ENCODE measurements around the gene NCKAP5L.

The NCKAP5L gene

DNA sequence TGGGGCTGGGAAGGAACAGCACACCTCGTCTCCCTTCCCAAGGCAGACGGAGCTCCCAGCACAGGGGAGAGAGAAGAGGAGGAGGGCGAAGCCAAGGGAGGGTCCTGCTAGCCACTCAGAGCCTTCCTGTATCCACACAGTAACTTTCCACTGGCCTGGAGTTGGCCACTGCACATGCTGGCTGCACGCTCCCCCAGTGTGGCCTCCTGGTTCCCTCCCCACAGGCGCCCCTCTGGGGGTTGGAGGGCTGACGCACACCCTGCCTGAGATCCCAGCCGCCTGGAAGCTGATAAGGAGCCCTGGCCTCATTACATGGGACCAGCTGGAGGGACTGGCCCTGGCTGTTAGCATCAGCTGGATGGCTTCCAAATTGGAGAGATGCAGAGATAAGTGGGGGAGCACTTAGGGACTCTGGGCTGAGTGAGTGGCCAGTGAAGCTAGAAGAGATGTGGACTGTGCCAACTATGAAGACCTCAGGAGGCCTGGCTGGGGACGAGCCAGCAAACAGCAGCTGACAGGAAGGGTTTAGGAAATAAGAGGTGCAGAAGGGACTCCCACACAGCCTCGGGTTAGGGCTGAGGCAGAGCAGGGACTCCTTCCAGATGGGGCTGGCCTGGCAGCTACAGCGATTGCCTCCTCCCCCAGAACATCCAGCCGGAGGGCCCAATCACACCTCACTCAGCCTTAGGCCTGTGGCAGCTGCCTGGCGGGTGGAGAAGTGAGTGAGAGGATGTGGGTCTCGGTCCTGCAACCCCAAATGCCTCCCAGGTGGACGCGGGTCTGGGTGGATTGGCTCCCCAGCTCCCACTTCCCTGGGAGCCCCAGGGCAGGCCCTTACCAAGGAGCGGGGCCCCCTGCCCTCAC lies 41.0 kb upstream of the NCKAP5L start:
- no peak overlapping the region for H4K91ac ChIP-seq (ENCODE audit: low read depth, low read length)
- peaks cover 6 to 11% of the 10 kb centered on the region in 2 experiments for H3K4me1 ChIP-seq (ENCODE audit: control insufficient read depth in 1 of 2, insufficient read depth in 2 of 2, low read length in 2 of 2)
- H3K27me3 ChIP-seq (ENCODE audit: insufficient read depth, low read length): no peaks in the 10 kb centered on the region
- no peak overlapping the region for H3K23ac ChIP-seq (ENCODE audit: low read length)
- H3K9ac ChIP-seq (ENCODE audit: low read length): no peak overlapping the region
- H2AFZ ChIP-seq (ENCODE audit: insufficient read depth, low read length, poor library complexity): no peak overlapping the region
- peak; percentile 95 to 97 for DNase-seq
- H3K27ac ChIP-seq (ENCODE audit: low read depth, low read length): no peak overlapping the region
- H2BK12ac ChIP-seq (ENCODE audit: low read length): no peak overlapping the region
- no peak overlapping the region for H3K4me3 ChIP-seq (ENCODE audit: low read depth, low read length)
- no peak overlapping the region for H3K14ac ChIP-seq (ENCODE audit: low read length)
- H4K12ac ChIP-seq (ENCODE audit: low read depth, low read length): no peak overlapping the region
- H3K4me2 ChIP-seq (ENCODE audit: low read length): no peak overlapping the region
- H3K9me3 ChIP-seq (ENCODE audit: insufficient read depth, low read depth, low read length): peaks cover 2% of the 10 kb centered on the region
- no peak overlapping the region for H3K18ac ChIP-seq (ENCODE audit: low read length)
- H2BK5ac ChIP-seq (ENCODE audit: low read depth, low read length, poor library complexity): no peak overlapping the region
- H3K4ac ChIP-seq (ENCODE audit: low read depth, low read length): no peak overlapping the region
- no peak overlapping the region for H2AK5ac ChIP-seq (ENCODE audit: low read length)
- no CpG with 5 or more reads among the region's 16 CpGs for WGBS (ENCODE audit: extremely low coverage, insufficient coverage, insufficient read length)
- no peaks in the 10 kb centered on the region for H3K79me1 ChIP-seq (ENCODE audit: low read length)
- H4K8ac ChIP-seq (ENCODE audit: low read depth, low read length): no peak overlapping the region
- H3K79me2 ChIP-seq (ENCODE audit: control insufficient read depth, insufficient read depth, low read length, poor library complexity): no peaks in the 10 kb centered on the region
- H2BK120ac ChIP-seq (ENCODE audit: insufficient read depth, low read length, poor library complexity): no peak overlapping the region
- no peaks in the 10 kb centered on the region for H3K36me3 ChIP-seq (ENCODE audit: control insufficient read depth in 1 of 2, insufficient read depth in 2 of 2, low read length in 2 of 2)

- H3K27me3 ChIP-seq (ENCODE audit: insufficient read depth, low read length): no peaks in the 10 kb centered on the region
- no peak overlapping the region for H2AK5ac ChIP-seq (ENCODE audit: low read length)
- peaks cover 2% of the 10 kb centered on the region for H3K9me3 ChIP-seq (ENCODE audit: insufficient read depth, low read depth, low read length)
- H4K91ac ChIP-seq (ENCODE audit: low read depth, low read length): no peak overlapping the region
- no peak overlapping the region for H3K23ac ChIP-seq (ENCODE audit: low read length)
- H2AFZ ChIP-seq (ENCODE audit: insufficient read depth, low read length, poor library complexity): no peak overlapping the region
- no peak overlapping the region for H2BK120ac ChIP-seq (ENCODE audit: insufficient read depth, low read length, poor library complexity)
- H3K79me2 ChIP-seq (ENCODE audit: control insufficient read depth, insufficient read depth, low read length, poor library complexity): no peaks in the 10 kb centered on the region
- H3K4me3 ChIP-seq (ENCODE audit: low read depth, low read length): no peak overlapping the region
- no peak overlapping the region for H2BK12ac ChIP-seq (ENCODE audit: low read length)
- H3K36me3 ChIP-seq (ENCODE audit: control insufficient read depth in 1 of 2, insufficient read depth in 2 of 2, low read length in 2 of 2): no peaks in the 10 kb centered on the region
- H3K4me2 ChIP-seq (ENCODE audit: low read length): no peak overlapping the region
- H3K14ac ChIP-seq (ENCODE audit: low read length): no peak overlapping the region
- WGBS (ENCODE audit: extremely low coverage, insufficient coverage, insufficient read length): no CpG with 5 or more reads among the region's 16 CpGs
- no peak overlapping the region for H4K12ac ChIP-seq (ENCODE audit: low read depth, low read length)
- no peak overlapping the region for H3K18ac ChIP-seq (ENCODE audit: low read length)
- DNase-seq: no peak
- H2BK5ac ChIP-seq (ENCODE audit: low read depth, low read length, poor library complexity): no peak overlapping the region
- no peak overlapping the region for H3K9ac ChIP-seq (ENCODE audit: low read length)
- peaks cover 6 to 11% of the 10 kb centered on the region in 2 experiments for H3K4me1 ChIP-seq (ENCODE audit: control insufficient read depth in 1 of 2, insufficient read depth in 2 of 2, low read length in 2 of 2)
- H3K4ac ChIP-seq (ENCODE audit: low read depth, low read length): no peak overlapping the region
- no peaks in the 10 kb centered on the region for H3K79me1 ChIP-seq (ENCODE audit: low read length)
- no peak overlapping the region for H4K8ac ChIP-seq (ENCODE audit: low read depth, low read length)
- no peak overlapping the region for H3K27ac ChIP-seq (ENCODE audit: low read depth, low read length)
Observed at GRCh38 chr12:49868449-49868848, 40.2 kb upstream of the NCKAP5L start.

GRCh38 chr12:49867570-49868341 lies 39.5 kb upstream of the NCKAP5L start:
- Histone ChIP-seq H3K4ac (ENCODE audit: low read depth, low read length) (no peak overlapping the region), H3K79me1 (ENCODE audit: low read length) (no peaks in the 10 kb centered on the region), H3K4me1 (ENCODE audit: control insufficient read depth in 1 of 2, insufficient read depth in 2 of 2, low read length in 2 of 2) (peaks cover 6 to 11% of the 10 kb centered on the region in 2 experiments), H3K27me3 (ENCODE audit: insufficient read depth, low read length) (no peaks in the 10 kb centered on the region), H3K9me3 (ENCODE audit: insufficient read depth, low read depth, low read length) (peaks cover 2% of the 10 kb centered on the region), H2BK12ac (ENCODE audit: low read length) (no peak overlapping the region), H3K23ac (ENCODE audit: low read length) (no peak overlapping the region), H3K36me3 (ENCODE audit: control insufficient read depth in 1 of 2, insufficient read depth in 2 of 2, low read length in 2 of 2) (no peaks in the 10 kb centered on the region), H3K9ac (ENCODE audit: low read length) (no peak overlapping the region), H3K27ac (ENCODE audit: low read depth, low read length) (no peak overlapping the region), H3K79me2 (ENCODE audit: control insufficient read depth, insufficient read depth, low read length, poor library complexity) (no peaks in the 10 kb centered on the region), H2AK5ac (ENCODE audit: low read length) (no peak overlapping the region), H3K4me3 (ENCODE audit: low read depth, low read length) (no peak overlapping the region), H4K12ac (ENCODE audit: low read depth, low read length) (no peak overlapping the region), H2BK120ac (ENCODE audit: insufficient read depth, low read length, poor library complexity) (no peak overlapping the region), H2AFZ (ENCODE audit: insufficient read depth, low read length, poor library complexity) (no peak overlapping the region), H3K18ac (ENCODE audit: low read length) (no peak overlapping the region), H4K91ac (ENCODE audit: low read depth, low read length) (no peak overlapping the region), H4K8ac (ENCODE audit: low read depth, low read length) (no peak overlapping the region), H3K4me2 (ENCODE audit: low read length) (no peak overlapping the region), H2BK5ac (ENCODE audit: low read depth, low read length, poor library complexity) (no peak overlapping the region), H3K14ac (ENCODE audit: low read length) (no peak overlapping the region)
- DNase-seq: peak; percentile 89 to 95
- no CpG with 5 or more reads among the region's 11 CpGs for WGBS (ENCODE audit: extremely low coverage, insufficient coverage, insufficient read length)

DNA sequence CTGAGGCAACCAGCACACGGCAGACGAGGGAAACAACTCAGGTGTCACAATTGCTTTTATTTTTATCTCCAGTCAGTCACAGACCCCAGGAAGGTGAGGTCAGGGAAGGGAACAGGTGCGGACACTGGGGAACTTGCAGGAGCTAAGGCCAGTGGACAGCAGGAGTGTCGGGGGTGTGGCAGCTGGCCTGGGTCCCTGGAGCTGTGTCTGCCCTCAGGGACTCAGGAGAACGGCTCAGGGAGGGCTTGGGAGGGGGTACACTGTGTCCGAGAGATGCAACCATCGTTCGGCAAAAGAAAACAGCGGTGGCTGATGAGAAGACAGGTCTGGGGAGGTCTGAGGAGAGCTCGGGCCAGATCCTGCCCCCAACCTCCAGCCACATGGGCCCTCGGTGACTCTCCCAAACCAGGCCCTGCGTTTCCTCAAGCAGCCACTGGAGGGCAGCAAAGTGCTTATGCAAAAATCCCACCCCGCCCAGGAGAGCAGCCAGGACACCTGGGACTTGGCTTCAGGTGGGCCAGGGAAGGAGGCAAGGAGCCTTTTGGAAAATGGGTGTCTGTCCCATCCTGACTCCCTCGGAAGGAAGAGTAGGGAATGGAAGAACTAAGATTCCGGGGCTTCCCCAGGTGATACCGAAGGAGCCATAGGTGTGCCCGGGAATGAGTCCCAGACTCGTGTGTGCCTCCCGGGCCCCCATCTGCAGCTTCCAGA lies 38.8 kb upstream of the NCKAP5L start:
- Histone ChIP-seq H4K12ac (ENCODE audit: low read depth, low read length) (no peak overlapping the region), H2BK5ac (ENCODE audit: low read depth, low read length, poor library complexity) (no peak overlapping the region), H2BK12ac (ENCODE audit: low read length) (no peak overlapping the region), H3K9ac (ENCODE audit: low read length) (no peak overlapping the region), H3K18ac (ENCODE audit: low read length) (no peak overlapping the region), H3K23ac (ENCODE audit: low read length) (no peak overlapping the region), H3K4me1 (ENCODE audit: control insufficient read depth in 1 of 2, insufficient read depth in 2 of 2, low read length in 2 of 2) (peaks cover 6 to 11% of the 10 kb centered on the region in 2 experiments), H2BK120ac (ENCODE audit: insufficient read depth, low read length, poor library complexity) (no peak overlapping the region), H3K79me1 (ENCODE audit: low read length) (no peaks in the 10 kb centered on the region), H3K4me2 (ENCODE audit: low read length) (no peak overlapping the region), H3K79me2 (ENCODE audit: control insufficient read depth, insufficient read depth, low read length, poor library complexity) (no peaks in the 10 kb centered on the region), H3K9me3 (ENCODE audit: insufficient read depth, low read depth, low read length) (peaks cover 2% of the 10 kb centered on the region), H3K4ac (ENCODE audit: low read depth, low read length) (no peak overlapping the region), H3K4me3 (ENCODE audit: low read depth, low read length) (no peak overlapping the region), H3K27ac (ENCODE audit: low read depth, low read length) (no peak overlapping the region), H3K27me3 (ENCODE audit: insufficient read depth, low read length) (no peaks in the 10 kb centered on the region), H3K14ac (ENCODE audit: low read length) (no peak overlapping the region), H3K36me3 (ENCODE audit: control insufficient read depth in 1 of 2, insufficient read depth in 2 of 2, low read length in 2 of 2) (no peaks in the 10 kb centered on the region), H2AFZ (ENCODE audit: insufficient read depth, low read length, poor library complexity) (no peak overlapping the region), H2AK5ac (ENCODE audit: low read length) (no peak overlapping the region), H4K91ac (ENCODE audit: low read depth, low read length) (no peak overlapping the region), H4K8ac (ENCODE audit: low read depth, low read length) (no peak overlapping the region)
- DNase-seq: peak; percentile 85 to 96
- no CpG with 5 or more reads among the region's 19 CpGs for WGBS (ENCODE audit: extremely low coverage, insufficient coverage, insufficient read length)
